ENCODE measurements around the gene HM13.
"Not testable (repeated sequence)": the region's sequence is repeated elsewhere in the genome, so short reads cannot be mapped to it uniquely, and the experiment has no call there.

The HM13 gene

DNA sequence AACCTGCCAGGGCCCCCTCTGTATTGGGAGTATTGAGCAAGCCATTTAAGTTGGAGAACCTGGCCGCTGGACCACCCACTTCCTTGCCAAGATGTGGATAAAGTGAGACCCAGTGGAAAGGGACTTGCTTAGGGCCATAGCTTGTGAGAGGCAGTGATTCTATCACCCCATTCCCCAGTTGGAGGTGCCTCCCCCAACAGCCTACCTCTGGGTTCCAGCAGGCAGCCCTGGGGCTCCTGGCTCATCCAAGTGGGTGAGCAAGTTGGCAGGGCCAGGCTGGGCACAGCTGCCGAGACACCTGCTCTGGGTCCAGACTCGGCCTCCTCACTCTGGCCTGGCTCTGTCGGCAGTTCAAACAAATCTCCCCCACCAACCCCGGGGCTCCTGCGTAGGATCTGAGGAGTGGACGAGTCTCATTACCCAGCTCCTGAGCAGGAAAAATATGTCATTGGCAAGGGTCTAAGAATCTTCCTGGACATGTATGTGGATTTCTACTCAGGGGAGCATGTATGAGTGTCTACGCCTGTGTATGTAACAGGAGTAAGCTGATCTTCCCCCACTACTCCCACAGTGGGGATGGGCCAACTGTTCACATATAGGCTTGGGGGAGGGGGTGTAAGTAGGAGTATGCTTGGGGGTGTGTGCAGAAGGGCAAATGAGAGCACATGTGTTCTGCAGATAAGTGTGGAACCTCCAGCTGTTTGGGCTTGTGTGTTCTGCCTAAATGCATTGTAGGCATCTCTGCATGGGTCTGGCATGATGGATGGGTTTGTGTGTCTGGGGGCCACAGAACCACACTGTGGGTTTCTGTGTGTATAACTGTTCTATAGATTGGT, 92.8 kb downstream of the HM13 start:
- H3K27ac ChIP-seq: peak overlapping the region; percentile 30 to 94

DNA sequence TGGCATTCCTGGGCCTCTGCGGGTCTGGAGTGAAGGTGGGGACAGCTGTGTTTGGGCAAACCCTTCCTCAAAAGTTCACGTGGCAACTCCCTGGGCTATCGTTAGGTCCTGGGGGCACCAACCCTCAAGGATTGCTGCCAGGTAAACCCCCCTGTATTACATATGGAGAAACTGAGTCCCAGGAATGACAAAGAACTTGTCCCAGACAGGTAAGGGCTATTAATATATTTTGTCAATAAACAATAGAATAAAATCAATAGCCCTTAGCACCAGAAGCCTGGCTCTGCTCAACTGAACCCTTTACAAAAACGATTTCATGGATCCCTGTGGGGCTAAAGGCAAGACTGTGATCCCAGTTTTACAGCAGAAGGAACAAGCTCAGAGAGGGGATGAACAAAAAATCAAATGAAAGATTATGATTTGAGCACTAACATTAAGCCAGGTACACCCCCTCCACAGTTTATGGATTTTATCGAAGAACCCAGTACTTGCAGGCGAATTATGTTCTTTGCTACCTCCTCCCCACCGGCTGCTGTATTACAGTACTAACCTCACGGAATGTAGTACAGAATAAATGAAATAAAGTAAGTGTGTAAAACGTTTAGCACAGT, 93.5 kb downstream of the HM13 start:
- peak overlapping the region; percentile 6 to 94 for H3K27ac ChIP-seq
- TF ChIP-seq, protein P1, sequence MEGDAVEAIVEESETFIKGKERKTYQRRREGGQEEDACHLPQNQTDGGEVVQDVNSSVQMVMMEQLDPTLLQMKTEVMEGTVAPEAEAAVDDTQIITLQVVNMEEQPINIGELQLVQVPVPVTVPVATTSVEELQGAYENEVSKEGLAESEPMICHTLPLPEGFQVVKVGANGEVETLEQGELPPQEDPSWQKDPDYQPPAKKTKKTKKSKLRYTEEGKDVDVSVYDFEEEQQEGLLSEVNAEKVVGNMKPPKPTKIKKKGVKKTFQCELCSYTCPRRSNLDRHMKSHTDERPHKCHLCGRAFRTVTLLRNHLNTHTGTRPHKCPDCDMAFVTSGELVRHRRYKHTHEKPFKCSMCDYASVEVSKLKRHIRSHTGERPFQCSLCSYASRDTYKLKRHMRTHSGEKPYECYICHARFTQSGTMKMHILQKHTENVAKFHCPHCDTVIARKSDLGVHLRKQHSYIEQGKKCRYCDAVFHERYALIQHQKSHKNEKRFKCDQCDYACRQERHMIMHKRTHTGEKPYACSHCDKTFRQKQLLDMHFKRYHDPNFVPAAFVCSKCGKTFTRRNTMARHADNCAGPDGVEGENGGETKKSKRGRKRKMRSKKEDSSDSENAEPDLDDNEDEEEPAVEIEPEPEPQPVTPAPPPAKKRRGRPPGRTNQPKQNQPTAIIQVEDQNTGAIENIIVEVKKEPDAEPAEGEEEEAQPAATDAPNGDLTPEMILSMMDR (IDR thresholded peaks at IDR 0.05): no peak
- H3K4me3 ChIP-seq: peak overlapping the region; percentile 88
- no peak for DNase-seq (ENCODE audit: low spot score)

More for the DNA sequence above, 92.8 kb downstream of the HM13 start:
- H3K4me3 ChIP-seq: peak overlapping the region; percentile 88
- TF ChIP-seq, protein P1 (IDR thresholded peaks at IDR 0.05): no peak
- DNase-seq (ENCODE audit: low spot score): no peak

DNA sequence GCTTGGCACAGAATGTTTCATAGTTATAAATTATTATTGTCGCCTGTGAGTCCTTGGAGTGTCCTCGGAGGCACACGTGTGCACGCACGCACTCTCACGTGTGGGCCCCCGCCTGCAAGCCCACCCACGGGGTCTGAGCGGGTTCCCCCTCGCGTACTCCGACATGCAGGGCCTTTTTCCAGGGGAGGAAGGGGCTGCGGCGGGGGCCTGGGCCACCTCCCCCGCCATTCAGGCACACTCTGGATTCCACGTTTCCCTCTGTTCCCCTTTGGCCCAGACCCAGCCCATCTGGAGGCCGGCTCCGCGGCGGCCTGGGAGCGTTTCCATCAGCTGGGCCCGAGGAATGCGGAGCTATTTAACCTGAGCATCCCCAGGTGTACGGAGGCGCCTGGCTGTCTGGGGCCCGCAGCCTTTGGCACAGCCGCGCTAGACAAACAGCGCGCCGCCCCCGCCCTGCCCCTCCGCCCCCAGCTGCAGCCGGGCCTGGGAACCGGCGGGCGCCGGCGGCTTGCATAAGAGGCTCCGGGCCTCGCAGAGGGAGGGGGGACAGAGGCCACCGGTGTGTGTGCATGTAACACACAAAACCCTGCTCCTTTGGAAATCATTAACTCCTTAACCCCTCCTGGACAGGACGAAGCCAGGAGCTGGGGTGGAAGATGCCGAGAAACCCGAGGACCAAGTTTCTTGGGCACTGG, 94.2 kb downstream of the HM13 start:
- TF ChIP-seq, protein P1 (IDR thresholded peaks at IDR 0.05): no peak
- DNase-seq (ENCODE audit: low spot score): peak; percentile 87
- Histone ChIP-seq H3K27ac (peak overlapping the region; percentile 6 to 94), H3K4me3 (peak overlapping the region; percentile 88)

DNA sequence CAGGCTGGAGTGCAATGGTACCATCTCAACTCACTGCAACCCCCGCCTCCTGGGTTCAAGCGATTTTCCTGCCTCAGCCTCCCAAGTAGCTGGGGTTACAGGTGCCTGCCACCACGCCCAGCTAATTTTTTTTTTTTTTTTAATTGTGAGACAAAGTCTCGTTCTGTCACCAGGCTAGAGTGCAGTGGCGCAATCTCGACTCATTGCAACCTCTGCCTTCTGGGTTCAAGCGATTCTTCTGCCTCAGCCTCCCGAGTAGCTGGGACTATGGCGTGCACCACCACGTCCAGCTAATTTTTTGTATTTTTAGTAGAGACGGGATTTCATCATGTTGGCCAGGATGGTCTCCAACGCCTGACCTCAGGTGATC, 98.0 kb downstream of the HM13 start:
- not testable (repeated sequence) for DNase-seq (ENCODE audit: low spot score); H3K27ac ChIP-seq

DNA sequence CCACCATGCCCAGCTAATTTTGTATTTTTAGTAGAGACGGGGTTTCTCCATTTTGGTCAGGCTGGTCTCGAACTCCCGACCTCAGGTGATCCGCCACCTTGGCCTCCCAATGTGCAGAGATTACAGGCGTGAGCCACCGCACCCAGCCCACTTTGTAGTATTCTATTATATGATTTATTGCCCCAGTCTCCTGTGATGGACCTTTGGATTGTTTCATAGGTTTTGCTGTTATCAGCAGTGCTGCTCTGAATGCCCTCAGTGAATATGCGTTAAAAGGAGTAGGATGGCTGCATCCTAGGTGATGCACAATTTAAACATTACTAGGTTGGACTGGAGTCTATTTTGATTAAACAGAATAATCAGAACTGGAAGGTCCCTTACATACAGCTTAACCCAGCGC, 101.2 kb downstream of the HM13 start:
- TF ChIP-seq, protein P1 (IDR thresholded peaks at IDR 0.05): no peak
- DNase-seq (ENCODE audit: low spot score): no peak
- no peak overlapping the region for H3K27ac ChIP-seq
- H3K4me3 ChIP-seq: no peak overlapping the region

More for the DNA sequence above, 98.0 kb downstream of the HM13 start:
- not testable (repeated sequence) for H3K4me3 ChIP-seq

DNA sequence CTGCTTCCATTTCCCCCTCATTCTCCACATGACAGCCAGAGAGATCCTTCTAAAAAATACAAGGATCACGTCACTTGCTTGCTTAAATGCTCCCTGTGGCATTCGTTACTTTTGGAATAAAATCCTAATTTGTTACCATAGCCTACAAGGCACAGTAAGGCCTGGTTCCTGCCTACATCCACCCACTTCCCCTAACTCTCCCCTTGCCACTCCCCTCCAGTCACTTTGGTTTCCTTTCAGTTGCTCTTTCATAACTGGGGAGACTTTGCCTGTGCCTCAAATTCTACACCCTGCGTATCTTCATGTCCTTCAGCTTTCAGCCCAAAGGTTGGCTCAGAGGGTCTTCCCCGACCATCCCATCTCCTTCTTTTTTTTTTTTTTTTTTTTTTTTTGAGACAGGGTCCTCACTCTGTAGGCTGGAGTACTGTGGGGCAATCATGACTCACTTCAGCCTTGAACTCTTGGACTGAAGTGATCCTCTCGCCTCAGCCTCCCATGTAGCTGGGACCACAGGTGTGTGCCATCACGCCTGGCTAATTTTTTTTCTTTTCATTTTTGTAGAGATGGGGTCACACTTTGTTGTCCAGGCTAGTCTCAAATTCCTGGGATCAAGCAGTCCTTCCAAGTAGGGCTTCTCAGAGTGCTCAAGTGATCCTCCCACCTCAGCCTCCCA, 103.3 kb downstream of the HM13 start:
- TF ChIP-seq, protein P1 (IDR thresholded peaks at IDR 0.05): no peak
- no peak overlapping the region for H3K4me3 ChIP-seq
- no peak overlapping the region for H3K27ac ChIP-seq
- no peak for DNase-seq (ENCODE audit: low spot score)

Measured in coronary artery (tissue), 2 donors.